H1 (cell line): ENCODE results near the gene MAGED2. TPM values are rescaled to one million over a fixed set of nuclear protein-coding genes. Genes with fewer than 3 reads are reported as not detected.
A peak's percentile ranks its signal among the peaks of the same experiment; 100 is the strongest.

ENCODE experiments used
- CTCF ChIA-PET: fragments of 300-600 bp; sonication (Branson Sonifier 250); formaldehyde crosslinking; loops from one replicate; lab custom pipeline; 2021; ENCODE audit not compliant: partially characterized antibody; lab: Charles Lee
- POLR2A ChIA-PET: fragments of 300-600 bp; sonication (Branson Sonifier 250); formaldehyde crosslinking; loops from one replicate; lab custom pipeline; 2021; ENCODE audit warnings: inconsistent platforms; ENCODE audit not compliant: partially characterized antibody; lab: Charles Lee
- DNase-seq, 2 experiments: peaks; one replicate each; pipeline versions ENCODE4 v3.0.0 to v3.0.0-alpha.2; 2010 to 2022; ENCODE audit warnings: low spot score in 2 of 2, low read depth in 1 of 2, mixed read lengths in 1 of 2
- FAIRE-seq: peaks from 2 replicates; lab custom pipeline; 2011; peaks lifted over from hg19 to GRCh38; lab: Jason Lieb, UNC
- H2AFZ ChIP-seq: 2 replicates; pipeline ENCODE4 v1.8.1; 2012; ENCODE audit warnings: low read length, inconsistent platforms
- H2AK5ac ChIP-seq: 2 replicates; pipeline ENCODE4 v1.6.1; 2013; ENCODE audit warnings: low read depth, low read length
- H2BK120ac ChIP-seq: replicated peaks from 2 replicates; pipeline ENCODE3; 2013; ENCODE audit warnings: low read depth, low read length, inconsistent platforms
- H2BK12ac ChIP-seq: 2 replicates; pipeline ENCODE4 v1.6.1; 2013; ENCODE audit warnings: low read depth, low read length
- H2BK15ac ChIP-seq: 2 replicates; pipeline ENCODE4 v1.6.1; 2013; ENCODE audit warnings: low read length
- H2BK20ac ChIP-seq: 2 replicates; pipeline ENCODE4 v1.6.1; 2013; ENCODE audit warnings: low read length
- H2BK5ac ChIP-seq: 2 replicates; pipeline ENCODE4 v1.6.1; 2013; ENCODE audit warnings: low read depth, low read length
- H3K14ac ChIP-seq: 2 replicates; pipeline ENCODE4 v1.6.1; 2013; ENCODE audit warnings: inconsistent platforms; ENCODE audit not compliant: insufficient read length
- H3K18ac ChIP-seq: 2 replicates; pipeline ENCODE4 v1.6.1; 2013; ENCODE audit warnings: low read length; ENCODE audit errors: extremely low read depth
- H3K23ac ChIP-seq: 2 replicates; pipeline ENCODE4 v1.6.1; 2013; ENCODE audit warnings: inconsistent platforms; ENCODE audit not compliant: insufficient read length
- H3K23me2 ChIP-seq: 2 replicates; pipeline ENCODE4 v1.6.1; 2013; ENCODE audit warnings: low read depth, low read length
- H3K27ac ChIP-seq: 2 replicates; pipeline ENCODE4 v1.6.1; 2011; ENCODE audit warnings: low read depth, low read length, inconsistent platforms
- H3K27me3 ChIP-seq, 4 experiments: replicated peaks in 1 of 4; 1 replicate in 1 of 4; 2 replicates in 3 of 4; pipeline versions ENCODE4 v1.6.1 to v1.8.1; 2011 to 2013; ENCODE audit warnings: low read length in 3 of 4, mild to moderate bottlenecking in 3 of 4, inconsistent platforms in 2 of 4, mixed read lengths in 2 of 4, moderate library complexity in 1 of 4; ENCODE audit not compliant: control insufficient read depth in 3 of 4, insufficient read depth in 3 of 4; ENCODE audit errors: extremely low read depth in 1 of 4
- H3K36me3 ChIP-seq, 4 experiments: 2 replicates each; pipeline versions ENCODE4 v1.6.1 to v1.8.1; 2011 to 2013; ENCODE audit warnings: mild to moderate bottlenecking in 4 of 4, low read length in 3 of 4, moderate library complexity in 2 of 4, control low read depth in 1 of 4, inconsistent platforms in 1 of 4; ENCODE audit not compliant: insufficient read depth in 4 of 4, control insufficient read depth in 2 of 4
- H3K4ac ChIP-seq: replicated peaks from 2 replicates; pipeline ENCODE3; 2013; ENCODE audit warnings: low read length, low read depth, mixed read lengths, inconsistent platforms; ENCODE audit not compliant: insufficient read length
- H3K4me1 ChIP-seq, 4 experiments: replicated peaks in 1 of 4; 1 replicate in 1 of 4; 2 replicates in 3 of 4; pipeline versions ENCODE4 v1.6.1 to v1.8.1; 2011 to 2013; ENCODE audit warnings: low read length in 3 of 4, inconsistent platforms in 2 of 4, mixed read lengths in 1 of 4; ENCODE audit not compliant: insufficient read depth in 4 of 4, control insufficient read depth in 3 of 4
- H3K4me2 ChIP-seq, 2 experiments: 2 replicates each; pipeline versions ENCODE4 v1.6.1 to v1.8.1; 2011 to 2013; ENCODE audit warnings: low read depth in 2 of 2, low read length in 2 of 2, control low read depth in 1 of 2, inconsistent platforms in 1 of 2, mild to moderate bottlenecking in 1 of 2; ENCODE audit not compliant: insufficient read depth in 1 of 2
- H3K4me3 ChIP-seq, 4 experiments: fragments of 200-600, 300-600 bp in 1 of 4; sonication (generic), shearing (Covaris generic), sonication (Bioruptor Twin) in 1 of 4; 2 replicates each; pipeline versions ENCODE4 v1.5.1 to v1.8.1; 2011 to 2016; ENCODE audit warnings: low read length in 4 of 4, low read depth in 3 of 4, control low read depth in 2 of 4, inconsistent platforms in 2 of 4, mild to moderate bottlenecking in 2 of 4, mixed read lengths in 1 of 4, moderate library complexity in 1 of 4; ENCODE audit not compliant: insufficient read depth in 2 of 4; ENCODE audit errors: extremely low read depth in 1 of 4
- H3K56ac ChIP-seq: replicated peaks from 2 replicates; pipeline ENCODE3; 2013; ENCODE audit warnings: low read depth, mild to moderate bottlenecking, mixed read lengths, low read length, inconsistent platforms; ENCODE audit not compliant: insufficient read length
- H3K79me1 ChIP-seq: 2 replicates; pipeline ENCODE4 v1.6.1; 2013; ENCODE audit warnings: low read depth, low read length, control low read depth
- H3K79me2 ChIP-seq, 2 experiments: 2 replicates each; pipeline versions ENCODE4 v1.6.1 to v1.8.1; 2012 to 2013; ENCODE audit warnings: low read length in 2 of 2, mild to moderate bottlenecking in 2 of 2, inconsistent platforms in 1 of 2; ENCODE audit not compliant: insufficient read depth in 2 of 2, control insufficient read depth in 1 of 2
- H3K9ac ChIP-seq, 4 experiments: replicated peaks in 1 of 4; 1 replicate in 1 of 4; 2 replicates in 3 of 4; pipeline versions ENCODE4 v1.6.1 to v1.8.1; 2011 to 2013; ENCODE audit warnings: low read depth in 3 of 4, low read length in 3 of 4, control low read depth in 2 of 4, mild to moderate bottlenecking in 2 of 4, moderate library complexity in 2 of 4, inconsistent platforms in 1 of 4; ENCODE audit errors: extremely low read depth in 1 of 4
- H3K9me3 ChIP-seq, 2 experiments: 2 replicates each; pipeline versions ENCODE4 v1.6.1 to v1.8.1; 2012 to 2013; ENCODE audit warnings: mild to moderate bottlenecking in 2 of 2, moderate library complexity in 2 of 2, control low read depth in 1 of 2, inconsistent platforms in 1 of 2, low read depth in 1 of 2, low read length in 1 of 2, mixed read lengths in 1 of 2; ENCODE audit not compliant: insufficient read depth in 2 of 2
- H4K20me1 ChIP-seq, 2 experiments: replicated peaks in 1 of 2; 2 replicates each; pipeline versions ENCODE3 to v1.8.1; 2011 to 2013; ENCODE audit warnings: inconsistent platforms in 2 of 2, low read length in 2 of 2, mild to moderate bottlenecking in 1 of 2; ENCODE audit not compliant: insufficient read depth in 2 of 2, control insufficient read depth in 1 of 2
- H4K5ac ChIP-seq: 2 replicates; pipeline ENCODE4 v1.6.1; 2013; ENCODE audit warnings: low read length, low read depth, mixed read lengths, inconsistent platforms; ENCODE audit not compliant: insufficient read length
- H4K8ac ChIP-seq: 2 replicates; pipeline ENCODE4 v1.8.0; 2013; ENCODE audit warnings: mild to moderate bottlenecking, moderate library complexity, low read length, inconsistent platforms; ENCODE audit not compliant: insufficient read depth; ENCODE audit errors: extremely low read depth
- H4K91ac ChIP-seq: replicated peaks from 2 replicates; pipeline ENCODE3; 2013; ENCODE audit warnings: low read length, mixed read lengths, inconsistent platforms; ENCODE audit not compliant: insufficient read length
- CEBPB ChIP-seq: IDR thresholded peaks from 2 replicates; pipeline ENCODE4 v1.6.1; 2012; ENCODE audit warnings: low read depth, low read length
- EGR1 ChIP-seq: IDR thresholded peaks from 2 replicates; pipeline ENCODE4 v1.6.1; 2011; ENCODE audit warnings: low read depth, low read length, borderline replicate concordance
- GABPA ChIP-seq: IDR thresholded peaks from 2 replicates; pipeline ENCODE4 v1.6.1; 2011; ENCODE audit warnings: mild to moderate bottlenecking, low read length, moderate library complexity, borderline replicate concordance; ENCODE audit not compliant: insufficient read depth
- HDAC2 ChIP-seq, 2 experiments: fragments of 300-600 bp in 1 of 2; sonication (generic) in 1 of 2; IDR thresholded peaks; 2 replicates each; pipeline ENCODE4 v1.6.1; 2011 to 2012; ENCODE audit warnings: low read depth in 2 of 2, low read length in 2 of 2, mild to moderate bottlenecking in 2 of 2, moderate library complexity in 2 of 2, borderline replicate concordance in 1 of 2, inconsistent platforms in 1 of 2
- HDAC6 ChIP-seq: IDR thresholded peaks from one replicate; pipeline ENCODE4 v1.7.1; 2012; ENCODE audit warnings: low read depth, mild to moderate bottlenecking, inconsistent platforms, low read length, moderate library complexity
- JUND ChIP-seq: IDR thresholded peaks from 2 replicates; pipeline ENCODE4 v1.6.1; 2011; ENCODE audit warnings: mild to moderate bottlenecking, improper control_type of control experiment, low read length
- RAD21 ChIP-seq, 2 experiments: IDR thresholded peaks in 1 of 2; conservative IDR thresholded peaks in 1 of 2; 2 replicates each; pipeline ENCODE4 v1.6.1; 2011; ENCODE audit warnings: low read depth in 2 of 2, low read length in 2 of 2, improper control_type of control experiment in 1 of 2, inconsistent platforms in 1 of 2, mild to moderate bottlenecking in 1 of 2, moderate library complexity in 1 of 2
- RNF2 ChIP-seq: fragments of 200-900, 300-1000 bp; sonication (generic); IDR thresholded peaks from 2 replicates; pipeline ENCODE4 v1.7.1; 2016; ENCODE audit warnings: borderline replicate concordance, low read depth, mild to moderate bottlenecking, antibody characterized with exemption, low read length; ENCODE audit not compliant: poor library complexity, severe bottlenecking; ENCODE audit errors: missing control alignments
- RXRA ChIP-seq: IDR thresholded peaks from 2 replicates; pipeline ENCODE4 v1.6.1; 2011; ENCODE audit warnings: low read depth, mild to moderate bottlenecking, low read length, moderate library complexity; ENCODE audit not compliant: insufficient read depth
- TAF1 ChIP-seq: IDR thresholded peaks from 2 replicates; pipeline ENCODE4 v1.6.1; 2011; ENCODE audit warnings: mild to moderate bottlenecking, low read depth, low read length
- TBP ChIP-seq: IDR thresholded peaks from 2 replicates; pipeline ENCODE4 v1.6.1; 2011; ENCODE audit warnings: low read depth, low read length, improper control_type of control experiment
- TCF12 ChIP-seq: IDR thresholded peaks from 2 replicates; pipeline ENCODE4 v1.6.1; 2011; ENCODE audit warnings: low read depth, mild to moderate bottlenecking, low read length
- WGBS, 2 experiments: shearing (Covaris generic) in 1 of 2; methylation state at CpG; one replicate each; pipeline versions ENCODE4 v1.1.6 to v1.1.7; 2013 to 2015; ENCODE audit warnings: low lambda C conversion rate in 2 of 2, mixed read lengths in 2 of 2, inconsistent platforms in 1 of 2, low coverage in 1 of 2, missing lambda C conversion rate in 1 of 2; ENCODE audit not compliant: insufficient replicate concordance in 2 of 2, insufficient coverage in 1 of 2, insufficient read length in 1 of 2; ENCODE audit errors: extremely low coverage in 1 of 2, missing lambda C conversion rate in 1 of 2; 5-methylcytosine and 5-hydroxymethylcytosine counted together
- polyA plus RNA-seq, 7 experiments: library from polyadenylated mRNA; depleted of rRNA in 3 of 7; stranded (reverse) in 5 of 7; unstranded in 2 of 7; fragments of >200 nt in 5 of 7; fragments of 200-250 nt in 2 of 7; gene quantifications; 1 replicate in 5 of 7; 2 replicates in 1 of 7; 4 replicates in 1 of 7; pipeline versions ENCODE4 v1.2.1 to v1.2.3, GENCODE V29; 2011 to 2013; ENCODE audit warnings: missing spikeins in 2 of 7, mixed read lengths in 2 of 7
- total RNA-seq: library from RNA; stranded (reverse); fragmentation: NEBNext Ultra II Directional; extraction: Animal tissue kit (Norgen Biotek cat#: 25700); gene quantifications from 2 replicates; pipeline ENCODE4 v1.2.1, GENCODE V29; 2021

MAGED2 gene
- total and polyA plus RNA-seq, 2 of the 8 experiments (the other 6 are each of a cell fraction or from before 2014, with no cell fraction given): 83.3 to 120 TPM

DNA sequence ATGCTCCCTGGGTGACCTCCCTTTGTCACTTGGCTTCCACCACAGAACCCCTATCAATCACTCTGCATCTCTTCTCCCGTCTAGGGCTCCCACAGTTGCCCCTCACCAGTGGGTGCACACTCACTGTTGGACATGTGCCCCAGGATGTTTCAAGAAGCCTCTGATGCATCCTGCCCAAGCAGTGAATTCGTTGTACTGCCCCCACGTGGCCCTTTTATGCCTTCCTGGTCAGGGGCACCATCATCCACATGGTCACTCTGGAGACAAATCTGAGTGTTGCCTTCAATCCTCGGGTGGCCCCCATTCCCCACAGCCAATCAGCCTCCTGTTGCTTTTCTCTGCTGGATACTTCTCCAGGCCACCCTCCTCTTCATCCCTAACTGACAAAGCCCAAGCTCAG, 21.6 kb upstream of the MAGED2 start:
- H3K56ac ChIP-seq: no peak overlapping the region
- no peaks in the 10 kb centered on the region for H3K23me2 ChIP-seq
- no peak overlapping the region for H3K4me2 ChIP-seq
- no peak overlapping the region for H4K8ac ChIP-seq
- H2AK5ac ChIP-seq: no peak overlapping the region
- no peaks in the 10 kb centered on the region for H3K36me3 ChIP-seq
- ChIA-PET POLR2A (interaction anchor here (0.9 to 2.3 kb wide), 2 partner anchors 144 to 146 kb away, joined by 3 to 12 read pairs; no protein-coding TSS in a partner anchor), CTCF (interaction anchor here (0.7 to 2.3 kb wide), 8 partner anchors 9 to 330 kb away, joined by 3 to 14 read pairs (median 4); no protein-coding TSS in a partner anchor)
- H3K79me2 ChIP-seq: no peaks in the 10 kb centered on the region
- H4K91ac ChIP-seq: no peak overlapping the region
- no peaks in the 10 kb centered on the region for H3K9me3 ChIP-seq
- H3K27me3 ChIP-seq: no peaks in the 10 kb centered on the region
- H3K23ac ChIP-seq: no peak overlapping the region
- no peak overlapping the region for H3K18ac ChIP-seq
- no peaks in the 10 kb centered on the region for H4K20me1 ChIP-seq
- DNase-seq: peak in 1 of 2 experiments; percentile 59
- no peaks in the 10 kb centered on the region for H3K4me1 ChIP-seq
- no peak overlapping the region for H2BK120ac ChIP-seq
- no peak overlapping the region for H3K4me3 ChIP-seq
- no peak overlapping the region for H3K27ac ChIP-seq
- H2BK15ac ChIP-seq: 0 out of 2 replicates have a peak overlapping the region, but pooled peaks have one; percentile 29
- H2BK5ac ChIP-seq: no peak overlapping the region
- no peak overlapping the region for H2BK12ac ChIP-seq
- no peak overlapping the region for H2AFZ ChIP-seq
- H3K79me1 ChIP-seq: no peaks in the 10 kb centered on the region
- H3K14ac ChIP-seq: no peak overlapping the region
- H2BK20ac ChIP-seq: no peak overlapping the region
- no peak overlapping the region for H4K5ac ChIP-seq
- 89% methylated on average over 3 of the region's 4 CpGs; no CpG with 5 or more reads in 1 of the 2 experiments for WGBS, 2 experiments
- H3K9ac ChIP-seq: no peak overlapping the region
- peak; percentile 79 for FAIRE-seq
- H3K4ac ChIP-seq: no peak overlapping the region
- no peak for TF ChIP-seq HDAC2 (IDR thresholded peaks at IDR 0.05; ENCODE audit: borderline replicate concordance in 1 of 2, low read depth in 2 of 2, low read length in 2 of 2)
- TF ChIP-seq RXRA: no peak
- TF ChIP-seq TBP: no peak
- no peak for TF ChIP-seq RNF2
- TF ChIP-seq HDAC6: no peak
- TF ChIP-seq TCF12: no peak
- no peak for TF ChIP-seq TAF1
- no peak for TF ChIP-seq EGR1
- no peak for TF ChIP-seq CEBPB
- no peak for TF ChIP-seq GABPA
- TF ChIP-seq RAD21 (IDR thresholded peaks at IDR 0.05 in 1 of 2, conservative IDR thresholded peaks at IDR 0.05 in 1 of 2; ENCODE audit: low read depth in 2 of 2, low read length in 2 of 2): peak; percentile 36 to 52
- no peak for TF ChIP-seq JUND
